NT2/D1 (cell line): ENCODE results near the gene SLC19A1.

ENCODE experiments used
- SUZ12 ChIP-seq: IDR thresholded peaks from 2 replicates; pipeline ENCODE4 v1.6.1; 2011; ENCODE audit not compliant: insufficient read length, insufficient read depth; ENCODE audit errors: extremely low read depth
- ZNF274 ChIP-seq: IDR thresholded peaks from 2 replicates; pipeline ENCODE4 v1.6.1; 2011; ENCODE audit warnings: mild to moderate bottlenecking, low read depth, low read length

GRCh38 chr21:45473496-45474322 lies 68.5 kb downstream of the SLC19A1 start:
- TF ChIP-seq ZNF274 (no peak), SUZ12 (no peak)
